Colonic mucosa (tissue), 4 donors: ENCODE data around the gene MASP2. TPM values are rescaled to one million over a fixed set of nuclear protein-coding genes. Genes with fewer than 3 reads are reported as not detected.
A peak's percentile ranks its signal among the peaks of the same experiment; 100 is the strongest.
"Not testable (repeated sequence)": the region's sequence is repeated elsewhere in the genome, so short reads cannot be mapped to it uniquely, and the experiment has no call there.

Source experiments
- DNase-seq: peaks from one replicate; pipeline ENCODE4 v3.0.0-alpha.2; 2020
- H3K27ac ChIP-seq: fragments of 200-600 bp; one replicate; pipeline ENCODE4 v1.8.0; 2021
- H3K27me3 ChIP-seq: fragments of 200-600 bp; one replicate; pipeline ENCODE4 v1.8.0; 2021
- H3K36me3 ChIP-seq: fragments of 200-600 bp; one replicate; pipeline ENCODE4 v1.8.0; 2021
- H3K4me1 ChIP-seq: fragments of 200-600 bp; one replicate; pipeline ENCODE4 v1.8.0; 2021; ENCODE audit warnings: mild to moderate bottlenecking
- H3K4me3 ChIP-seq: fragments of 200-600 bp; one replicate; pipeline ENCODE4 v1.8.0; 2021
- H3K9ac ChIP-seq, 2 donors: one replicate each; pipeline ENCODE4 v1.7.0; 2013; ENCODE audit warnings: control low read depth in 2 of 2, low read depth in 2 of 2, low read length in 2 of 2
- H3K9me3 ChIP-seq: fragments of 200-600 bp; one replicate; pipeline ENCODE4 v1.8.0; 2021
- intact Hi-C: fragments of 100-400 bp; cut with DNase I; formaldehyde crosslinking; loops from one replicate; pipeline ENCODE4 v1.14.1; 2022
- total RNA-seq, 2 donors: library from RNA; stranded (reverse); fragmentation: NEBNext Ultra II Directional in 1 of 2; extraction: Animal tissue kit (Norgen Biotek cat#: 25700) in 1 of 2; gene quantifications; one replicate each; pipeline ENCODE4 v1.2.1, GENCODE V29; 2021
- TF ChIP-seq, protein P1 (sequence below): fragments of 200-600 bp; IDR thresholded peaks from one replicate; pipeline ENCODE4 v1.8.0; 2022; ENCODE audit warnings: antibody characterized with exemption, mild to moderate bottlenecking
- donor health status: healthy.
- donor health status: DM: no; HTN: no; CAD: no.
- donor health status: DM: no; HTN: no; CAD: no.

MASP2 gene
- total RNA-seq, 2 donors from 2014 or later = 0.32 TPM; not detected in 1

DNA sequence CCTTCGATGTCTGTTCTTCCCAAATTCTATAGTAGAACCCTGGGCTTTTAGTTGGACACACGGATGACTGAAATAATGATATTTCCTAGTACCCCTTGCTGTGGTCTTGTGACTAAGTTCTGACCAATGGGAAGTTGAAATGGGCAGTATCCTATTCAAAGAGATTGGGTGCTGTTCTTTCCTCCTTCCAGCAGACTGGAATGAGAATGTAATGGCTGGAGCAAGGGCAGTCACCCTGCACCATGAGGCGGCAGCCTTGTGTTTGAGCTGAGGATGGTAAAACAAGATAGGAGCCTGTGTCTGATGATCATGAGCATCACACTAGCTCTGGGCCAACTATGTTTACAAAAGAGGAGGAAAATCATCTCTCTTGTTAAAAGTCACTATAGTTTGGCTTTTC is 17.9 kb upstream of the MASP2 start:
- Histone ChIP-seq H3K9me3 (no peaks in the 10 kb centered on the region), H3K4me1 (no peaks in the 10 kb centered on the region), H3K36me3 (peaks cover 8% of the 10 kb centered on the region), H3K27me3 (no peaks in the 10 kb centered on the region), H3K4me3 (no peak overlapping the region), H3K27ac (no peak overlapping the region), H3K9ac (no peak overlapping the region)
- intact Hi-C loops = no loop called here
- TF ChIP-seq, protein P1, sequence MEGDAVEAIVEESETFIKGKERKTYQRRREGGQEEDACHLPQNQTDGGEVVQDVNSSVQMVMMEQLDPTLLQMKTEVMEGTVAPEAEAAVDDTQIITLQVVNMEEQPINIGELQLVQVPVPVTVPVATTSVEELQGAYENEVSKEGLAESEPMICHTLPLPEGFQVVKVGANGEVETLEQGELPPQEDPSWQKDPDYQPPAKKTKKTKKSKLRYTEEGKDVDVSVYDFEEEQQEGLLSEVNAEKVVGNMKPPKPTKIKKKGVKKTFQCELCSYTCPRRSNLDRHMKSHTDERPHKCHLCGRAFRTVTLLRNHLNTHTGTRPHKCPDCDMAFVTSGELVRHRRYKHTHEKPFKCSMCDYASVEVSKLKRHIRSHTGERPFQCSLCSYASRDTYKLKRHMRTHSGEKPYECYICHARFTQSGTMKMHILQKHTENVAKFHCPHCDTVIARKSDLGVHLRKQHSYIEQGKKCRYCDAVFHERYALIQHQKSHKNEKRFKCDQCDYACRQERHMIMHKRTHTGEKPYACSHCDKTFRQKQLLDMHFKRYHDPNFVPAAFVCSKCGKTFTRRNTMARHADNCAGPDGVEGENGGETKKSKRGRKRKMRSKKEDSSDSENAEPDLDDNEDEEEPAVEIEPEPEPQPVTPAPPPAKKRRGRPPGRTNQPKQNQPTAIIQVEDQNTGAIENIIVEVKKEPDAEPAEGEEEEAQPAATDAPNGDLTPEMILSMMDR = no peak
- DNase-seq = no peak

DNA sequence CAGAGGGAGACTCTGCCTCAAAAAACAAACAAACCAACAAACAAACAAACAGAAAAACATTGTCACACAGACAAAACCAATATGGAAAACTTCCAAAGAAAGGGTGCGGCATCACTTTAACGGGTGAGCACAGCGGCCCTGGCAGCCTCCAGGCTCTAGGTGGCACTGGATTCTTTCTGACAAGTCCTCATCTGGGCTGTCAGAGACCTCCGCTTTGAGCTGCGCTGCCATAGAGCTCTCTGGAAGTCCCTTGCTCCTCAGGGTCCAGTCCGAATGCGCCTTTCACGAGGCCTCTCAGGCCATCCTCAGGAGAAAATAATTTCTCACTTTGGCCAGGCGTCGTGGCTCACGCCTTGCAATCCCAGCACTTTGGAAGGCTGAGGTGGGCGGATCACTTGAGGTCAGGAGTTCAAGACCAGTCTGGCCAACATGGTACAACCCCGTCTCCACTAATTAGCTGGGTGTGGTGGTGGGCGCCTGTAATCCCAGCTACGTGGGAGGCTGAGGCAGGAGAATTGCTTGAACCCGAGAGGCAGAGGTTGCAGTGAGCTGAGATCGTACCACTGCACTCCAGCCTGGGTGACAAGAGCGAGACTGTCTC is 17.0 kb upstream of the MASP2 start:
- not testable (repeated sequence) for H3K4me1 ChIP-seq, H3K36me3 ChIP-seq

DNA sequence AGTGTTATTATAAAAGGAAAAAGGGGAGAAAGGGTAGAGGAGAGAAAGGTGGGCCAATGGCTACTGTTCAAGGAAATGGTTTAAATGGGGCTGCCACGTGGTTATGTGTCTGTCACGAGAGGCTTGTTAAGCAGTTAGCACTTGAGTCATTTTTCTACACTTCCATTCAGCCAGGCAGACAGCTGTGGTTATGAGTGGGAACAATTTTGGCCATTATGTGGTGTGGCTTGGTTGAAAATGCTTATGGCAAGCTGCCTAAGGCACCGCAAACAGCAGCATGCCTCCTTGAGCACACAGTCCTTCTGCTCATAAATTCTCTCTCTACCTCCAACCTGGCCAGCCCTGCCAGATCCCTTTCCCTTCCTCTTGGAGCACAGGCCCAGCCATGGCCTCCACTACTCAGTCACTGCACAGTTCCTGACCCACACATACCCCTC is 15.9 kb upstream of the MASP2 start:
- H3K9ac ChIP-seq = no peak overlapping the region
- TF ChIP-seq, protein P1 = no peak
- no peaks in the 10 kb centered on the region for H3K36me3 ChIP-seq
- DNase-seq = no peak
- no peaks in the 10 kb centered on the region for H3K4me1 ChIP-seq
- intact Hi-C loops = no loop called here
- no peak overlapping the region for H3K4me3 ChIP-seq
- no peaks in the 10 kb centered on the region for H3K9me3 ChIP-seq
- no peaks in the 10 kb centered on the region for H3K27me3 ChIP-seq
- H3K27ac ChIP-seq = no peak overlapping the region

More for the DNA sequence above, 17.0 kb upstream of the MASP2 start:
- intact Hi-C loops, H3K9me3 ChIP-seq, H3K27ac ChIP-seq, H3K9ac ChIP-seq, DNase-seq, H3K4me3 ChIP-seq, H3K27me3 ChIP-seq: not testable (repeated sequence)

DNA sequence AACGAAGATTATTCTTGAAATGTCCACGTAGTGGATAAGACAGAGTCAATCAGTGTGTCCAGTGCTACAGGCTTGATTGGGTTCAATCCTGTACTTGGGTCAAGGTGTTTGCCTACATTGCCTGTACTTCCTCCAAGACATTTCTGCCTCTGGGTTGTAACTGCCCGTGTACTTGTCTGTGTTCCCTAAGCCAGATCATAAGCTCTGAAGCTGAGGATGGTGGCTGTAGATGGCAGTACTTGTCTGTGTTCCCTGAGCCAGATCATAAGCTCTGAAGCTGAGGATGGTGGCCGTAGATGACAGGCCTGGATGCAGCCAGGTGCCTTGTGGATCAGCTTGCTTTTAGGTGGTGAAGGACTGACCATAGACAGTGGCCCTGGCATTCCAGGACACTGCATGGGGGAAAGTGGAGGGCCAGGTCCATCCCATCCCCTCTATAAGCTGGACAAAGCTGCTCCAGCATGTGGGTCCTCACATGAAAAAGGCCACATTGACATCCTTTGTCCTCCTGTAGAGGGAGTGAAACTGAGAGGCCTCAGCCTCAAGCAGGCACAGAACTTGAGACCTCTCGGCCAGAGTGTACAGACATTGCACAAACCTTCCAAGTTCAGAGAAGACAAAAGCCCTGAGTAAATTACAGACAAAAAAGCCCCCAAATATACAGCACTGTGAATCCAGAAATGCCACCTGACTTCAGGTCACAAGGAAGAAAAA is 14.8 kb upstream of the MASP2 start:
- H3K4me1 ChIP-seq = no peaks in the 10 kb centered on the region
- no peaks in the 10 kb centered on the region for H3K9me3 ChIP-seq
- H3K4me3 ChIP-seq = no peak overlapping the region
- H3K9ac ChIP-seq = no peak overlapping the region
- DNase-seq = no peak
- TF ChIP-seq, protein P1 = no peak
- H3K36me3 ChIP-seq = no peaks in the 10 kb centered on the region
- H3K27me3 ChIP-seq = no peaks in the 10 kb centered on the region
- no peak overlapping the region for H3K27ac ChIP-seq
- intact Hi-C loops = no loop called here

DNA sequence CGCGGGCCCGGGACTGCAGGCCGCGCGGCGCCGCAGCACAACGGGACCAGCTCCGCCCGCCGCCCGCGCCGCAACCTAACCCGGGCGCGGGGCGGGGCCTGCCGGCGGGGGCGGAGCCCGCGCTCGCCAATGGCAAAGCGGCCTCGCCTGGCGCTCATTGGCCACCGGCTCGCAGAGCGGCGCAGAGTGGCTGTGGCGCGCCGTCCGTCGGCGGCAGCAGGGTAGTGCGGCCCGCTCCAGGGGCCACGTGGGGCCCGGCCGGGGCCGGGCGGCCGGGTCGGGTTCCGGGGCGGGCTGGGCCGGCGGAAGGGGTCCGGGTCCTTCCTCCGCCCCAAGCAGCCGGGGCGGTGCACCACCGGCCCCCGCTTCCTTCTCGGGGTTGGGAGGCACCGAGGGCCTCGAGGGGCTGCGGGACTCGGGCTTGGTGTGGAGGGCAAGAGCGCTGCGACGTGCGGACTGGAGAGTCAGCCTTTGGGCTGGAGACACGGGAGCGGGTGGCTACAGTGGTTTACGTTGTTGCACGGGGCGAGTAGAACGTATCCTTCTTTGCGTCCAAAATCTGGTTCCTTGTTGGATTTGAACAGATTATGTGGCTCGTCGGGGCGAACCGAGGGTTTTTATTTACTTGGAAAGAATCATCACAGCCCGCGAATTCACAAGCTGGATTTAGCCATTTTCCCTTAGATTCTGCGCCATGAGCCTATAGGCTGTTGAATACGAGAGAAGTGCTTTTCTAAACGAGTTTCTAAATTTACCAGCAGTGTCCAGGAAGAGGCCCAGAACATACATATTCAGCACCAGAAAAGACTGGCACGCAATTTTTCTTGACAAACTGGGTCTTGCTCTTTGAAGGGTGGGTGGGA is 13.2 kb upstream of the MASP2 start, which contains the start of gene SRM:
Gene SRM (minus strand): TSS at position 51 of the 863 bp plus-strand sequence. CDS start 75 bp downstream, outside the sequence.
- Histone ChIP-seq H3K4me3 (peak within 1 kb of the TSS; percentile 99), H3K9ac (peak within 1 kb of the TSS; percentile 88 to 95), H3K9me3 (no peaks in the 10 kb centered on the region), H3K27ac (peak within 1 kb of the TSS; percentile 75), H3K4me1 (no peaks in the 10 kb centered on the region), H3K27me3 (no peaks in the 10 kb centered on the region), H3K36me3 (no peaks in the 10 kb centered on the region)
- TF ChIP-seq, protein P1 = peak; percentile 35
- DNase-seq = peak; percentile 89
- intact Hi-C loops = no loop called here
